Lower leg skin (tissue), 4 donors: ENCODE data around the gene DTX1. TPM values are rescaled to one million over a fixed set of nuclear protein-coding genes. Genes with fewer than 3 reads are reported as not detected.

ENCODE experiments used
- DNase-seq, 2 donors: peaks; one replicate each; pipeline ENCODE4 v3.0.0-alpha.2; 2019; ENCODE audit warnings: low spot score in 2 of 2
- H3K4me3 ChIP-seq: fragments of 200-600 bp; sonication (generic); 2 replicates; pipeline ENCODE4 v1.5.1; 2017; ENCODE audit warnings: mild to moderate bottlenecking, low read depth; ENCODE audit not compliant: poor library complexity, severe bottlenecking
- POLR2A ChIP-seq, 2 donors: fragments of 450-650 bp; IDR thresholded peaks; one replicate each; pipeline ENCODE4 v1.6.1; 2016 to 2017; ENCODE audit warnings: antibody characterized with exemption in 2 of 2, mild to moderate bottlenecking in 1 of 2, moderate library complexity in 1 of 2
- WGBS, 2 donors: methylation state at CpG; one replicate each; pipeline ENCODE4 v1.1.5; 2018; 5-methylcytosine and 5-hydroxymethylcytosine counted together
- intact Hi-C: fragments of 100-400 bp; cut with DNase I; formaldehyde crosslinking; loops from one replicate; pipeline ENCODE4 v1.15.0; 2023; ENCODE audit warnings: low total_unique reads
- total RNA-seq, 4 donors: library from RNA; depleted of rRNA; stranded (reverse); fragments of >200 nt; gene quantifications; one replicate each; pipeline ENCODE4 v1.1.0, GENCODE V29; 2016
- TF ChIP-seq, protein P1 (sequence below), 3 donors: fragments of 450-650 bp; IDR thresholded peaks; one replicate each; pipeline ENCODE4 v1.5.1; 2016; ENCODE audit warnings: antibody characterized with exemption in 3 of 3, mild to moderate bottlenecking in 3 of 3, moderate library complexity in 2 of 3

DTX1 gene
- total RNA-seq = 1 to 10 TPM; 1.5 to 5.0 (median 3.4) TPM

DNA sequence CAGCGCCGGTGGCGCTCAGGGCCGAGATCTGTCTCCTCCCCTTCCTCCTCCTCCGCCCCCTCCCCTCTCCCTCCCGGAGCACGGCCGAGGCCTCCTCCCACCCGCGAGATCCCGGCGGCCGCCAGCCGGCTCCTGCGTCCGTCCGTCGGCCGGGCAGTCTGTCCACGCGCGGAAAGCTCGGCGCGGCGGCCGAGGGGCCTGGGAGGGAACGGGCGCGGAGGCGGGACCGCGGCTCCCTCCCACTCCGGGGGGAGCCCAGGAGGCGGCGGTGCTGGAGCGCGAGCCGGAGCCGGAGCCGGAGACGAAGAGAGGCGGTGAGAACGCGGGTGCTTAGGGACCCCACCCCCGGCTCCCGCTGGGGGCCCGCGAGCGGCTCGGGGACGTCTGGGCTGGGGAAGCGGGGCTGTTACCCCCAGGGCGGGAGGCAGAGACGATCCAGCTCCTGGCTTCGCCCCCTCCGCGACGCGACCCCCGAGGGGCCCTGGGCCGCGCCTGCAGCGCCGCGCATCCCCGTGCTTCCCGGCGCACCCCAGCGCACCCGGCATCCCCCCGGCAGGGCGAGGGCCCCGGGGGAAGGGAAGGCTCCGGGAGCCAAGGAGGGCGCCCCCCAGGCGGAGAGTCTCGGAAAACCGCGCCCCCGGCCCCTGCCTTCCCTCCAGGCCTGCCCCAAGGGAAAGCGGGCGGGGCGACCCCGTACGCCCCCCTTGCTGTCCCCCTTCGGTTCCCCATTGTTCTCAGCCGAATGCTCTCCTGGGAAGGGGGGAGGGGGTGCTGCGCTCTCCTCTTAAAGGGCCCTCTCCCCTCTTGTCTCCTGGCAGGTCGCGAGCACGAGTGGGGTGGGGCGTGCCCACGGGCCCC lies at the start of gene DTX1:
TSS of gene DTX1 (plus strand) at position 100 of the 858 bp plus-strand sequence. CDS start 1,463 bp downstream, outside the sequence.
- no peak for TF ChIP-seq POLR2A (IDR thresholded peaks at IDR 0.05)
- TF ChIP-seq, protein P1, sequence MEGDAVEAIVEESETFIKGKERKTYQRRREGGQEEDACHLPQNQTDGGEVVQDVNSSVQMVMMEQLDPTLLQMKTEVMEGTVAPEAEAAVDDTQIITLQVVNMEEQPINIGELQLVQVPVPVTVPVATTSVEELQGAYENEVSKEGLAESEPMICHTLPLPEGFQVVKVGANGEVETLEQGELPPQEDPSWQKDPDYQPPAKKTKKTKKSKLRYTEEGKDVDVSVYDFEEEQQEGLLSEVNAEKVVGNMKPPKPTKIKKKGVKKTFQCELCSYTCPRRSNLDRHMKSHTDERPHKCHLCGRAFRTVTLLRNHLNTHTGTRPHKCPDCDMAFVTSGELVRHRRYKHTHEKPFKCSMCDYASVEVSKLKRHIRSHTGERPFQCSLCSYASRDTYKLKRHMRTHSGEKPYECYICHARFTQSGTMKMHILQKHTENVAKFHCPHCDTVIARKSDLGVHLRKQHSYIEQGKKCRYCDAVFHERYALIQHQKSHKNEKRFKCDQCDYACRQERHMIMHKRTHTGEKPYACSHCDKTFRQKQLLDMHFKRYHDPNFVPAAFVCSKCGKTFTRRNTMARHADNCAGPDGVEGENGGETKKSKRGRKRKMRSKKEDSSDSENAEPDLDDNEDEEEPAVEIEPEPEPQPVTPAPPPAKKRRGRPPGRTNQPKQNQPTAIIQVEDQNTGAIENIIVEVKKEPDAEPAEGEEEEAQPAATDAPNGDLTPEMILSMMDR (IDR thresholded peaks at IDR 0.05) = no peak
- WGBS, 2 donors = 0 to 2% methylated on average over 36 to 51 of the region's 94 CpGs
- peak within 1 kb of the TSS; percentile 30 for H3K4me3 ChIP-seq
- DNase-seq = no peak
- intact Hi-C loops = no loop called here

DNA sequence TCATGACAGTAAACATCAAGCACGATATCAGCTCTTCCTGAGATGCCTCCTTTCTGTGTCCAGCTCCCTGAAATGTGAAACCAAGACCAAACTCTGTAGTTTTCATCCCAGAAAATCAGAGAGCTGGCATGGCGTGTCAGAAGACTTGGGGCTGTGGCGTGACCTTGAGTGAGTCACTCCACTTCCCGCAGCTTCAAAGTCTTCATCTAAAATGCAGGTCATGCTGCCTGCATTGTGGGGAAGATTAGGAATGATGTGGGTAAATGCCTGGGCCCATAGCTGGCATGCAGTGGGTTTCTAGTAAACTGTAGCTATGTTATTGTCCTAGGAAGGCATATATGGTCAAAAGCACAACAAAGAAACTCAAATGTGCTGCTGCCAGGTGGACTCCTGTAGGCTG lies 49.4 kb upstream of the DTX1 start:
- WGBS, 2 donors = 87 to 89% methylated on average over 4 of the region's 4 CpGs
- TF ChIP-seq, protein P1 (IDR thresholded peaks at IDR 0.05) = no peak
- no peak for TF ChIP-seq POLR2A (IDR thresholded peaks at IDR 0.05)
- intact Hi-C loops = no loop called here
- DNase-seq = no peak
- H3K4me3 ChIP-seq = no peak overlapping the region

DNA sequence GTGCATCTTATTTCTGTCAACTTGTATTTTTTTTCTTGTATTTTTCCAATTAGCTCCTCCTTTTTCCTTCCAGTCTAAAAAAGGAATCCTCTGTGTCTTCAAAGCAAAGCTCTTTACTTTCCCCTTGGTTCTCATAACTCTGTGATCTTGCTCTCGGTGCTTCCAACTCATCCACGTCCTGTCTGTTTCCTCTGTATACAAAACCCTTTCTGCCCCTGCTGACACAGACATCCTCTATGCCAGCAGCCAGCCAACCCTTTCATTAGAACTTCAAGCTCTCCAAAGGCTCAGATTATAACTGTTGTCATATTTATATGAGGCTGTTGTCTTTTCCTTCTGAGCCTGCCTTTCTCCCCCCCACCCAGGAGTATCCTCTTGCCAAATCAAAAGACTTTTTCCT lies 45.8 kb upstream of the DTX1 start:
- TF ChIP-seq, protein P1 (IDR thresholded peaks at IDR 0.05) = no peak
- TF ChIP-seq POLR2A (IDR thresholded peaks at IDR 0.05) = no peak
- 74 to 78% methylated on average over 2 of the region's 2 CpGs for WGBS, 2 donors

DNA sequence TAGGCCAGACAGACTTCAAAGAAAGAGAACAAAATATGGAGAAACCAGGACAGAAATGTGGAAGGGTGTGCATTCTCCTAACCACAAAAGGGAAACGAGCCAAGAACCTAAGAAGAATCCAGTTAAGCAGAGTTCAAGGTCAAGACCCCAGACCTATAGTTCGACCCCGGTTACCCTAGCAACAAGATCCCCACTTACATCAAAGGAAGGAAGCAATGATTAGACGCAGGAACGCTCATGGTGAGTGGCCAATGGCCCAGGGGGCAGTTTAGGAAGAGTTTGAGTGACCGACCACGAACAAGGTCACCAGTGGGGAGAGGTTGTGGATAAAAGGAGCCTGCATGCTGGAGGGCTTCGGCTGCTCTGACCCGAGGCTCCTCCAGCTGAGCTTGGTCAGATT lies 42.0 kb upstream of the DTX1 start:
- 53 to 58% methylated on average over 9 of the region's 9 CpGs for WGBS, 2 donors
- intact Hi-C loops = no loop called here
- no peak overlapping the region for H3K4me3 ChIP-seq
- DNase-seq = no peak
- TF ChIP-seq, protein P1 (IDR thresholded peaks at IDR 0.05) = no peak

More for the DNA sequence above, 45.8 kb upstream of the DTX1 start:
- no peak overlapping the region for H3K4me3 ChIP-seq
- no peak for DNase-seq
- intact Hi-C loops = no loop called here

DNA sequence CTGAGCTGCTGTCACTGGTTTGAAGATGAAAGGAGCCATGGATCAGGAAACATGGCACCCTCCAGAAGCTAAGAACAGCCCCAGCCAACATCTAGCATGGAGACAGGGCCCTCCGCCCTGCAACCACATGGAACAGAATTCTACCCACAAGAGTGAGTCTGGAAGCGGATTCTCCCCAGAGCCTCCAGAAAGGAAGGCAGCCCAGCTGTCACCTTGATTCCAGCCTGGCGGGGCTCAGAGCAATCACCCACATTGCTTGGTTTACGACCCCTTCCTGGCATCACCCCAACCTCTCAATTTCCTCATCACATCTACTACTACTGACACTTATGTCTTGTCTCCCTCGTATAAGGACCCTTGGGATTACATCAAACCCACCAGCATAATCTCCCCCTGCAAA lies 39.7 kb upstream of the DTX1 start:
- intact Hi-C loops = no loop called here
- DNase-seq = no peak
- TF ChIP-seq, protein P1 (IDR thresholded peaks at IDR 0.05) = no peak
- no peak for TF ChIP-seq POLR2A (IDR thresholded peaks at IDR 0.05)
- 72 to 78% methylated on average over 5 of the region's 5 CpGs for WGBS, 2 donors
- no peak overlapping the region for H3K4me3 ChIP-seq
